Immature natural killer cell (primary cell): ENCODE measurements around the gene DGKG. TPM values are rescaled to one million over a fixed set of nuclear protein-coding genes. Genes with fewer than 3 reads are reported as not detected.

Experiments used
- DNase-seq, 3 donors: peaks; one replicate each; pipeline ENCODE4 v3.0.0; 2022; ENCODE audit warnings: mixed read lengths in 1 of 3
- H3K27ac Mint-ChIP-seq, 6 donors: one replicate each; pipeline ENCODE4 v1.8.0; 2020; ENCODE audit warnings: mixed read lengths in 6 of 6, mild to moderate bottlenecking in 5 of 6, inconsistent platforms in 4 of 6, moderate library complexity in 3 of 6
- H3K27me3 Mint-ChIP-seq, 3 donors: one replicate each; pipeline ENCODE4 v1.8.0; 2020 to 2021; ENCODE audit warnings: low read depth in 3 of 3, mild to moderate bottlenecking in 3 of 3, mixed read lengths in 3 of 3, moderate library complexity in 3 of 3, inconsistent platforms in 1 of 3
- H3K36me3 Mint-ChIP-seq, 3 donors: one replicate each; pipeline ENCODE4 v1.8.0; 2020; ENCODE audit warnings: mixed read lengths in 3 of 3, inconsistent platforms in 2 of 3, mild to moderate bottlenecking in 2 of 3
- H3K4me1 Mint-ChIP-seq, 2 donors: one replicate each; pipeline ENCODE4 v1.8.0; 2020; ENCODE audit warnings: inconsistent platforms in 2 of 2, mild to moderate bottlenecking in 2 of 2, mixed read lengths in 2 of 2, moderate library complexity in 1 of 2
- H3K4me3 Mint-ChIP-seq, 5 donors: one replicate each; pipeline ENCODE4 v1.8.0; 2020; ENCODE audit warnings: mild to moderate bottlenecking in 5 of 5, mixed read lengths in 5 of 5, inconsistent platforms in 3 of 5, moderate library complexity in 3 of 5
- H3K9me3 Mint-ChIP-seq, 6 donors: one replicate each; pipeline ENCODE4 v1.8.0; 2020; ENCODE audit warnings: mild to moderate bottlenecking in 6 of 6, mixed read lengths in 6 of 6, inconsistent platforms in 4 of 6, moderate library complexity in 3 of 6
- polyA plus RNA-seq, 3 donors: library from polyadenylated mRNA; unstranded; fragments of 300-500 nt; fragmentation: Illumina TruSeq; gene quantifications; one replicate each; pipeline ENCODE4 v1.2.3, GENCODE V29; 2021

The DGKG gene
- polyA plus RNA-seq, 3 donors from 2014 or later: 0.07 to 0.86 TPM; not detected in 1

DNA sequence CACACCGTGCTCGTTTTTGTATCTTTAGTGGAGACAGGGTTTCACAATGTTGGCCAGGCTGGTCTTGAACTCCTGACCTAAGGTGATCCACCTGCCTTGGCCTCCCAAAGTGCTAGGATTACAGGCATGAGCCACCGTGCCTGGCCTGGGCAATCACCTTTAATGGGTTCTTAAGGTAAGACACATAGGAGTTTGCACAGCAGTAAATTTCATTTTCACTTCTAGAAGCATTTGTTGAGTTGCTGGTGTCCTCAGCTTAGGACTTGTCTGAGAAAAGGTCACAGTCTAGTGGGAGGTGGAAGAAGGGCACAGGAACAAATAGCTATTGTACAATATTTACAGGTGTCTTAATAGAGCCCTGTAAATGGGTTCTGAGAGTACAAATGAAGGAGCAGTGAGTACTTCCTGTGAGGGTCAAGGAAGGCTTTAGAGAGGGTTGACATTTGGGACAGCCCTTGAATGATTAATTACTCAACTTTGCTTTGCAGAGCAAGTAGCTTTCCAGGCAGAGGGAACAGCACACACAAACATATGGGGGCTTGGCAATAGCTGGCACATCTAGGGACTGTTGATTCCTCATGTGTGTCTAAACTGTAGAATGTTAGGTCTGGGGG, 244.4 kb downstream of the DGKG start:
- Mint-ChIP-seq H3K36me3 (peaks cover 0 to 4% (median 0%) of the 10 kb centered on the region in 3 donors), H3K27ac (no peak overlapping the region), H3K4me1 (no peaks in the 10 kb centered on the region), H3K9me3 (no peaks in the 10 kb centered on the region), H3K27me3 (peaks cover 13 to 26% (median 23%) of the 10 kb centered on the region in 3 donors), H3K4me3 (no peak overlapping the region)
- no peak for DNase-seq

DNA sequence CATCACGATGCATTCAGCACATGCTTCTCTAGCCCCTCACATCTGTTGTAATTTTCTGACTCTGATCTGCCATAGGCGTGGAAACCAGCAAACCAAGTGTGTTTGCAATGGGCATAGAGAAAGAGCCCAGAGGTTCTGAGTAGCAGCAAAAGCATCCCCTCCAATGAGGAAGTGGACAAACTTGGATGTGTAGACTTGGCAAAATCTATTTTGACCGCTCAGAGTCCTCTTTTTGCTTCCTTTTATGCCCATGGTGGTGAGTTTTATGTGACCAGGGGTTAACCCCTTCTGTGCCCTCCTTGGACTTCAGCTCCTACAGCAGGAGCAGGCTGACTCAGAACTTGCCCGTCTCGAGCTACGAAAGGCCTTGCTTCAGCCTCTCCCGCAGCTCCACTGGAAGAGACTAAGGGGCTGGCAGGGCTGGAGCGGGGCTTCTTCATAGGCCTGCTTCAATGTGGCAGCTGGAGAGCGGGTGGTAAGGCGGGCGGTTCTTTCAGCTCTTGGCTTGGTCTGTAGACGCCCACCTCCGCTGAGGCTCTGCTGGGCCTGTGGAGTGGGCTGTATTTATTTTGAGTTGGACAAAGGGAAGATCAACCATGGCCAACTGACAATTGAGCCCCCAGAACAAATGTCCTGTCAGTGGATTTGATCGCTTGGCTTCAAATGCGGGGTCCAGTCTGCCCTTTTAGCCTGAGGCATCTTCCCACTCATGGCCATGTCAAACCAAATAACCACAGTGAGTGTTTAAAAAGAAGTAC, 246.6 kb downstream of the DGKG start:
- H3K4me1 Mint-ChIP-seq: peaks cover 8 to 10% of the 10 kb centered on the region in 2 donors
- no peak overlapping the region for H3K27ac Mint-ChIP-seq
- peaks cover 21 to 33% (median 31%) of the 10 kb centered on the region in 3 donors for H3K27me3 Mint-ChIP-seq
- no peak overlapping the region for H3K4me3 Mint-ChIP-seq
- peaks cover 0 to 3% (median 0%) of the 10 kb centered on the region in 6 donors for H3K9me3 Mint-ChIP-seq
- DNase-seq: no peak
- peaks cover 0 to 4% (median 0%) of the 10 kb centered on the region in 3 donors for H3K36me3 Mint-ChIP-seq

DNA sequence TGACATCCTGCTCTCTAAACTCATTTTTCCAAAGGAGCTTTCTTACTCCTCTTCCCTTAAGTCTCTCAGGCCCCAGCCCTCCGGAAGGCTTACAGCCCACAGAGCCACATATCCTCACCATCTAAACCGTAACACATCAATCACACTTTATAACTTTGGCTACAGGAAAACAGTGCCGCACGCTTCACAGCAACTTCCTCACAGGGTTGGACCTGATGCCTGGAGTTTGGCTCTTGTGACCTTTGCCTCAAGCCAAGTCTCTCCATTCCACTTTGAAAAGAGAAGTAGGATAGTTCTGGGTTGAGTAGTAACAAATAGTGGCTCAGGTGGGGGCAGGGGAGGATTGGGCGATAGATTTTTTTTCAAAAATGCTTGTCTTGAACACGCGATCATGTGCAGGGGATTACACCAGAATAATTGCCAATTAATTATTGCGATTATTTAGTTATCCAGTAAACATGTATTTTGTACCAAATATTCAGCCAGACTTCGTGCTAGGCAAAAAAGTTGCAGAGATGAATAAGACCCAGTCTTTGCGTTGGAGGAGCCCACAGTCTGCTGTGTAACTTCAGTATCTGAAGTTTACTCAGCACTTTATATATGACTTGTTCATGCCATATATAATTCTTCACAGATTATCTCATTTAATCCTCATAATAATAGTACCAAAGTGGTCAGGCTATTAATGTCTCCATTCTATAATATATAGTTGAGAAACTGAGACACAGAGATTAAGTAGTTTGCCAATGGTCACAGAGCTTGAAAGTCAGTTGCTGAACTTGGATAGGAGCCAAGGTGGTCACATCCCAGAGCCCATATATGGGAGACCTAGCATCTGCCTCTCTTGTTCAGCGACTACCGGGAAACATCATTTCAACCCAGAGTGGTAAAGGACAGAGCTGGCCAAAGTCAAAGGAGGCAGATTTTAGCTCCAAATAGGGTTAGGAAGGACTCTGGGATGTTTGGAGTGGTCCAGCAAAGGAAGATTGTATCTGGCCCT, 250.8 kb downstream of the DGKG start:
- Mint-ChIP-seq H3K27ac (no peak overlapping the region), H3K9me3 (peaks cover 0 to 3% (median 0%) of the 10 kb centered on the region in 6 donors), H3K4me3 (peak overlapping the region; percentile 64 to 98 (median 95)), H3K36me3 (peaks cover 0 to 4% (median 0%) of the 10 kb centered on the region in 3 donors), H3K27me3 (peaks cover 33 to 47% (median 42%) of the 10 kb centered on the region in 3 donors), H3K4me1 (peaks cover 35 to 42% of the 10 kb centered on the region in 2 donors)
- no peak for DNase-seq

DNA sequence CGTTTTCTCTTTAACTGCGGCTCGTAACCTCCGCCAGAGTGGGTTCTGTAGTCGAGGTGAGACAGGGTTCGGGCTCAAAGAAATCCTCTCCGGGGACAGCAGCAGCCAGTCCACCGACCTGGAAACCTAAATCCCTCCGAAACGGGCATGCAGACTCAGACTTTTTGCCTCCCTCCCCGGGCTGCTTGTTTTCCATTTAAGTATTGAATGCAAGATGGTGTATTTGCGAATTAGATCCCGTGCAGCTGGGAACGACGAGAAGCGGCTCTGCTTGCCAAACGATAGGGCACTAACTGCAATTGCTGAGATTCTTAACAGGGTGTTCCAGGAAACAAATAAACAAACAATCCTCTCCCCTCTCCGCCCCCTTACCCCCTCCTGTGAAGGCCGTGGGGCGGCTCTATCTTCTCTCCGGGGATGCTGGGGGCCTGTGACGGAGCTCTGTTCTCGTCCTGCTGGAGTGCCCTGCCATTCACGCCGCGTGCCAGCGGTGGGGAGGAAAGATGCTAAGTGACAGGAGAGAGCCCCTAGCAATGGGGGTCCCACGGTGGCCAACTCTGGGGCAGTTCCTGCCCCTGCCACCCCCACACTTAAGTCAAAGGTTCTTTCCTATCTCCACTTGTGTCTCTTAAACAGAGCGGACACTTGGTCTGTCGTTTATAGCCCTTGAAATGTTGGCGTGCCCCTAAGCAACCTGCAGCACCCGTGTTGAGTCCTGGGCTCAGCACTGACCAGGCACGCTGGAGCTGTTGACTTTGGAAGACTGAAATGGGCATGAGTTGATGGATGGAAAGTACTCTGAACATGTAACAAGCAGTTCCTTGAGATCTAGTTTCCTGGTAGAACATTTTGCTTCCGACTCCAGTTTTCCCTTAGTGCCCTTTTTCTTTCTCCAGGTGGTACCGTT, 251.9 kb downstream of the DGKG start:
- peaks cover 0 to 3% (median 0%) of the 10 kb centered on the region in 6 donors for H3K9me3 Mint-ChIP-seq
- peak overlapping the region in 3 of 6 donors; percentile 74 to 94 (median 81) for H3K27ac Mint-ChIP-seq
- H3K36me3 Mint-ChIP-seq: peaks cover 0 to 1% (median 0%) of the 10 kb centered on the region in 3 donors
- peak in 2 of 3 donors; percentile 12 to 18 for DNase-seq
- H3K27me3 Mint-ChIP-seq: peaks cover 27 to 44% (median 38%) of the 10 kb centered on the region in 3 donors
- H3K4me3 Mint-ChIP-seq: peak overlapping the region; percentile 92 to 98 (median 95)
- peaks cover 35 to 42% of the 10 kb centered on the region in 2 donors for H3K4me1 Mint-ChIP-seq

DNA sequence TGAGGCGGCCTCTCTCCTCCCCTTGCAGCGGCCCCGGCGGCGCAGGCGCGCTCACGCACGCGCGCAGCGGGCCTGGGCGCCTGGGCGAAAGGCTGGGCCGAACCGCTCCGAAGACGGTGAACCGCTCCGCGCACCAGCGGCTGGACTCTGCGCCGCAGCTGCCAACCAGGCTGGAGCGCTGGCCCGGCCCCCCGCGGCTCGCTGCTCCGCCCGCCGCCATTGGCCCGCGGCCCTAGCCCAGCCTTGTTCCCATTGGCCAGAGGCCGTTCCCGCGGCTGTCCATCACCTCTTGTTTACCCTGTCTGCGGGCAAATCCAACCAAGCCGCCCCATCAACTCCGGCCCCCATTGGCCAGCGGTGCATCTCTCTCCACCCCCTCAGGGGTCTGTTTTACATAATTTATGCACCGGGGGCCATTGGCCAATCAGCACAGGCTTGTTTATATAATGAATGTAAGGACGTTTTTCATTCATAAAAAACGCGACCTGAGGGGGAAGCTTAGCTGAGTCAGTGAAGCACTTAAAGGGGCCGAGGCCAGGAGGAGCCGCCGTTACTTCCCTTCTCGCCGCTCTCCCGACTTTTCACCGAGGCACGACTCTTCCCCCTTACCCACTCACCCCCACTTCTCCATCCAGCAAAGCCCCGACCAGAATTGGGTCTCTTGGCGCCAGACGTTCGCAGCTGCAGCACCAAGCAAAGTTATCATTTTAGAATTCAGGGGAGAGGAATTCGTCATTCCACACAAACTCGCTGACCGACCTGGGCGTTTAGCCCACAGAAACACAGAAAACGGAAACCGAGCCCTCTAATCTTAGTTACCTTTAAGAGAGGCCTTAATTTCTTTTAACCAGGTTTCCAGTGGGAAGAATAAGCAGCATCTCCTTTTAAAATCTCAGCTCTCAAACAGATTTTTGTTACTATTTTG, 252.8 kb downstream of the DGKG start, which contains the start of gene ETV5:
Gene ETV5 (minus strand): TSS at position 149 of the 925 bp plus-strand sequence. CDS start 3,221 bp downstream, outside the sequence.
- Mint-ChIP-seq H3K4me3 (peak within 1 kb of the TSS; percentile 92 to 98 (median 95)), H3K9me3 (peaks cover 0 to 3% (median 0%) of the 10 kb centered on the region in 6 donors), H3K36me3 (no peaks in the 10 kb centered on the region), H3K4me1 (peaks cover 35 to 42% of the 10 kb centered on the region in 2 donors), H3K27me3 (peaks cover 27 to 42% (median 38%) of the 10 kb centered on the region in 3 donors), H3K27ac (peak within 1 kb of the TSS; percentile 74 to 94 (median 84))
- peak; percentile 98 to 99 (median 98) for DNase-seq

DNA sequence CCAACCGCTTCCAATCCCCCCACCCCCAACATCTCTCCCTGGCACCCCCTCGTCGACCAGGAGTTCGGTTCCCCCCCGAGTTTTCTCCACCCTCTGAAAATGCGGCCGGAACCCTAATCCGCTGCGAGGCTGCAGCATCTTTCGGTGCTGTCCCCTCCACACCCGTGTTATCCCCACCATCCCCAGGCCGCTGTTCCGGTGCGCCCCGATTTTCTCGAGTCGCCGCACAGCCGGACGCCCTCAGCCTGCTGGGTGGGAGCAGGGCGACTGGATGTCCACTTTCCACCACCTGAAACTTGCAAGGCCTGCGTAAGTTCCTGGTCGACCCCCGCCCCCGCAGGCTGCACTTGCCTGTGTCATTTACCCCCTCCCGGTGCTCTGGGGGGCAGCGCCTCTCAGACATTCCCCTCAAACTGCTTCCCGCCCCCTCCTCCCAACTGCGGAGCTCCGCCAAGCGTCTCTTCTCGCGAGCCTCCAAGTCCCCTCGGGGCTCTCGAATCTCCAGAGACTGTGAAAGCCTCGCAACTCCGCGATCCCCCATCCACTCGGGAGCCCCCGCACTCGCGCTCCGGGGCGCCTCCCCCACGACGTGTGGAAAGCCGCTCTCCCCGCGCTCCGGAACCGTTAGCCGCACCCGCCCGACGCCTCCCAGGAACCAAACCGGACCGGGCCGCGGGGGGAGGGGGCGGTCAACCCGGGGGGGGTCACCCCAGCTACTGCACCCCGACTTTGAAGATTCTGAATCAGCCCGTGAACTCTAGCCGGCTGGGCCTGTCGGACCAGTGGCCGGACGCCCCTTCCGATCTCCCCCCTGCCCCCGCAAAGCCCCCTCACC, 253.7 kb downstream of the DGKG start:
- Mint-ChIP-seq H3K27ac (peak overlapping the region in 3 of 6 donors; percentile 63 to 77 (median 70)), H3K36me3 (no peaks in the 10 kb centered on the region), H3K9me3 (peaks cover 0 to 3% (median 0%) of the 10 kb centered on the region in 6 donors), H3K4me1 (peaks cover 35 to 42% of the 10 kb centered on the region in 2 donors), H3K4me3 (peak overlapping the region; percentile 92 to 98 (median 95)), H3K27me3 (peaks cover 27 to 46% (median 32%) of the 10 kb centered on the region in 3 donors)
- peak; percentile 22 to 33 (median 22) for DNase-seq

DNA sequence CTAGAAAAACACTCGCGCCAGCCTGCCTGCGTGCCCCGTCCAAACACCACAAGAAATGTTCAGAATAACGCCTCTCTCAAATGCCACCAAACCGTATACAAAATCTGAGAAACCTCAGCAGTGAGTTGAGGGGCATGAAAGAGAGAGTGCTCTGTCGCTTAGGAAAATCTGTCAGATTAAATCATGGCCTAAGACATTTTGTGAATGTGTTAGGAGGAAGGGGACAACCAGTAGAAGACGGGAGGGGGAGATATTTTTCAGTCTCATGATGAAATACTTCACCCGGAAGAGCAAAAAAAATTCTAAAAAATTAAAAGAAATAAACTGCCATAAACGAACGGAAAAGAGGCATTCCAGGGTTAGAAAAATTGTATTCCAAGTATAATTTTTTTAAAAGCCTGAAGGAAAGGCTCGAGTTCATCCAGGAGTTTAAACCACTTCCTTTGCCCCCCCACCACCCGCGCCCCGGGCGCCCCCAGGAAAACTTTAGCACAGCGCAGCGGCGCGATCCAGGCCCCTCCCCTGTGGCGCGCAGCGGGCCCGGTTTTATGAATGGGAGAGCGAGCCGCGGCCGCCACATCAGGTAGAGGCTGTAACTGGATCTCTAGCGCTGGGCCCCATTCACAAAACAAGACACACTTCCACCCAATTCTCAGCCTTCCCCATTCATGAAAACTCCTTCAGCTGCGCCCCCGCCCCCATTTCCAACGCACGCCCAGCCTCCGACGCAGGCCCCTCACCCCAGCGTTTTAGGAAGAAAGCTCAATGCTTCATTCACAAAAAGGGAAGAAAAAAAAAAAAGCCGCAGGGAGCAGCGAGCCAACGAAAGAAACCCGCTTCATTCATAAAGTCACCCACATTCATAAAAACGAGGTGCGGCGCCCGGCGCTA, 254.6 kb downstream of the DGKG start:
- H3K4me1 Mint-ChIP-seq: peaks cover 35 to 42% of the 10 kb centered on the region in 2 donors
- H3K27me3 Mint-ChIP-seq: peaks cover 25 to 46% (median 27%) of the 10 kb centered on the region in 3 donors

DNA sequence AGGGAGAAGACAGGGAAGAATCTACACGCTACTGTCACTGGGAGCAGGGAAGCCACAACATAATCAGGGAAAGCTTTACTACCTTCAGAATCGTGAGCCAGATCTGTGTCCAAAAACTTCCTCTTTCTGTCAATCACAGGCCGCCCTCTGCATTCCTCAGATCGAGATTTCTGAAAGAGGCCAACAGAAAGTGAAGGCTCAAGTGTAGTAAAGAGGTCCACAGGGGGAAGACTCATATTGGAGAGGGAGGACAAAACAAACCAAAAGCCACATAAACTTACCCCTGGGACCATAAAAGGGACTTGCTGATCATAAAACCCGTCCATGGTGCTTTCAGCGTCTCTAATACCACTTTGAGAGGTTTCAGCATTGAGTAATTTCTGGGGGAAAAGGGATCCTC, 256.5 kb downstream of the DGKG start:
- Mint-ChIP-seq H3K27ac (no peak overlapping the region), H3K9me3 (no peaks in the 10 kb centered on the region), H3K36me3 (no peaks in the 10 kb centered on the region), H3K27me3 (peaks cover 17 to 34% (median 20%) of the 10 kb centered on the region in 3 donors), H3K4me3 (no peak overlapping the region), H3K4me1 (peaks cover 29 to 33% of the 10 kb centered on the region in 2 donors)
- no peak for DNase-seq

More for the DNA sequence above, 254.6 kb downstream of the DGKG start:
- Mint-ChIP-seq H3K36me3 (no peaks in the 10 kb centered on the region), H3K9me3 (peaks cover 0 to 3% (median 0%) of the 10 kb centered on the region in 6 donors), H3K27ac (peak overlapping the region in 4 of 6 donors; percentile 8 to 77 (median 66)), H3K4me3 (peak overlapping the region; percentile 90 to 98 (median 95))
- DNase-seq: peak in 2 of 3 donors; percentile 31 to 39

DNA sequence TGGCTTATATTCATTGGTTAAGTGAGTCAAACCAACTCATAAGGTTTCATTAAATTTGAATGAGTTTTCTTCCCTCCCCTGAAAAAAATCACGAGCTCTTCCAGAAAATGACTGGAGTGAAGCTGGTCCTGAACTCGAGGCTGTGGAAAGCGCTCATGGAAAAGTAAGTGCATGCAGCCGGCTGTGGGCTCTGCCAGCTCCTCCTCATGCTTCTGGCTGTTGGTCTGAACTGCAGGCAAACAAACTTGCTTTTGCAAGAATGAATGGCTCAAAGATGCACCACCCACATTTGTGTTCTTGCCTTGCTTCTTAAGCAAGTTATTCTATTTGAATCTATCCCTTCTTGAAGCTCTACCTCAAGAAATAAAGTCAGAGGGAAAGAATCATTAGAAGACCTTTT, 259.3 kb downstream of the DGKG start:
- Mint-ChIP-seq H3K27me3 (peaks cover 3 to 24% (median 15%) of the 10 kb centered on the region in 3 donors), H3K27ac (no peak overlapping the region)

DNA sequence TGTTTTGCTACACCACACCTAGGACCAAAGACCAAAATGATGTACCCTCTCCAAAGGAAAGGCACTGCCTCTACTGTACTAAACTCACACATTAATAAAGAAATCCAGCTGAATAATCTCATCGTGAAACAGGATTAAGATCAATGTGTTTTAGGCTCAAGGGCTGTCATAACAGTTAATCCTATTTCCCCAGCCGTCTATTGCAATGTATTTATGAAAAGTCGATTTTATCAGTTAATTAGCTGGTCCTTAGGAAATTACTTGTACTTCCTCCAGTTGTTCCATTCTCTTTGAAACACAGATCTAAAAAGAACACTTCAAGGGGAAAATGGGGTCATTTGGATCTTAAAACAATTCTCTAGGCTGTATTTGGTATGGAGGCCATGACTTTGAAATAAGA, 261.6 kb downstream of the DGKG start:
- DNase-seq: no peak
- no peaks in the 10 kb centered on the region for H3K36me3 Mint-ChIP-seq
- H3K4me1 Mint-ChIP-seq: peaks cover 0 to 5% of the 10 kb centered on the region in 2 donors
- no peak overlapping the region for H3K27ac Mint-ChIP-seq
- H3K9me3 Mint-ChIP-seq: no peaks in the 10 kb centered on the region
- H3K27me3 Mint-ChIP-seq: peaks cover under 1 to 32% (median 17%) of the 10 kb centered on the region in 3 donors
- H3K4me3 Mint-ChIP-seq: no peak overlapping the region

More for the DNA sequence above, 259.3 kb downstream of the DGKG start:
- no peaks in the 10 kb centered on the region for H3K36me3 Mint-ChIP-seq
- H3K9me3 Mint-ChIP-seq: no peaks in the 10 kb centered on the region
- no peak overlapping the region for H3K4me3 Mint-ChIP-seq
- peaks cover 6 to 15% of the 10 kb centered on the region in 2 donors for H3K4me1 Mint-ChIP-seq
- no peak for DNase-seq
